ENCODE data around the gene IL23A.

DNA sequence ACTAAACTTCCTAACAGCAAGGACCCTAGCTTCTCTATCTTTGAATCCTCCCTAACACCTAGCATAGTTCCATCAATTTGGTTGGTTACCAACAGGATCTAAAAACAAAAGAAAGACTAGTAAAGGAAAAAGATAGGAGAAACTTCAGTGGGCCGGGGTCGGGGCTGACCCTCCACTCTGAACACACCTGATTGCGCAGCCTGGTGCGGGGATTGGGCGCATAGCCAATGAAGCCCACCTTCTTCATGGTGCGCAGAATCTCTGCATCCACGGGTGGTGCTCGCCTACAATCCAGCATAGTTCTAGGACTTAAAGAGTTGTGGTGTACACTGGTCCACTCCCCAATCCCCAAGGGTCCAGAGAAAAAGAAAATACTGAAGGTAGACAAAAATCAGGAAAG lies 12.6 kb upstream of the IL23A start:
- TF ChIP-seq YY1 (IDR thresholded peaks at IDR 0.05; ENCODE audit: insufficient read depth, insufficient read length) (no peak), ZNF274 (IDR thresholded peaks at IDR 0.05; ENCODE audit: low read depth, low read length) (no peak)
